ENCODE data around the gene RNF19B.
"Not testable (repeated sequence)": the region's sequence is repeated elsewhere in the genome, so short reads cannot be mapped to it uniquely, and the experiment has no call there.

RNF19B gene

GRCh38 chr1:32964461-32965250 lies at the start of gene RNF19B:
Gene RNF19B (minus strand): TSS chr1:32964809. CDS start chr1:32964685, 124 bp downstream.
- in situ Hi-C loops (cut with MboI; ENCODE audit: low sequenced_read_pairs), result no loop called here

- in situ Hi-C loops (cut with MboI; ENCODE audit: low sequenced_read_pairs), result no loop called here
Measured at GRCh38 chr1:33013791-33014190, 49.2 kb upstream of the RNF19B start.

- in situ Hi-C loops (cut with MboI; ENCODE audit: low sequenced_read_pairs), result no loop called here
Measured at GRCh38 chr1:33012165-33012564, 47.6 kb upstream of the RNF19B start.

- in situ Hi-C loops (cut with MboI; ENCODE audit: low sequenced_read_pairs), result no loop called here
Measured at GRCh38 chr1:33010932-33011731, 46.5 kb upstream of the RNF19B start.

- in situ Hi-C loops (cut with MboI; ENCODE audit: low sequenced_read_pairs), result no loop called here
Measured at GRCh38 chr1:33009561-33009960, 45.0 kb upstream of the RNF19B start.

GRCh38 chr1:33008051-33008914 lies 43.7 kb upstream of the RNF19B start:
- in situ Hi-C loops (cut with MboI; ENCODE audit: low sequenced_read_pairs), result no loop called here

GRCh38 chr1:33007190-33008050 lies 42.8 kb upstream of the RNF19B start:
- in situ Hi-C loops (cut with MboI; ENCODE audit: low sequenced_read_pairs), result no loop called here

GRCh38 chr1:33005838-33006421 lies 41.3 kb upstream of the RNF19B start:
- in situ Hi-C loops (cut with MboI; ENCODE audit: low sequenced_read_pairs), result no loop called here

GRCh38 chr1:33005117-33005837 lies 40.7 kb upstream of the RNF19B start:
- in situ Hi-C loops (cut with MboI; ENCODE audit: low sequenced_read_pairs), result no loop called here

- in situ Hi-C loops (cut with MboI; ENCODE audit: low sequenced_read_pairs), result no loop called here
Measured at GRCh38 chr1:33004613-33005012, 40.0 kb upstream of the RNF19B start.

- in situ Hi-C loops (cut with MboI; ENCODE audit: low sequenced_read_pairs), result no loop called here
Measured at GRCh38 chr1:33003657-33004056, 39.0 kb upstream of the RNF19B start.

GRCh38 chr1:33002006-33002405 lies 37.4 kb upstream of the RNF19B start:
- in situ Hi-C loops (cut with MboI; ENCODE audit: low sequenced_read_pairs), result no loop called here

- in situ Hi-C loops (cut with MboI; ENCODE audit: low sequenced_read_pairs), result no loop called here
Measured at GRCh38 chr1:33001282-33001681, 36.7 kb upstream of the RNF19B start.

- in situ Hi-C loops (cut with MboI; ENCODE audit: low sequenced_read_pairs), result no loop called here
Measured at GRCh38 chr1:33000427-33001026, 35.9 kb upstream of the RNF19B start.

GRCh38 chr1:32998997-32999396 lies 34.4 kb upstream of the RNF19B start:
- in situ Hi-C loops (cut with MboI; ENCODE audit: low sequenced_read_pairs), result no loop called here

GRCh38 chr1:32998064-32998463 lies 33.5 kb upstream of the RNF19B start:
- in situ Hi-C loops (cut with MboI; ENCODE audit: low sequenced_read_pairs), result no loop called here

- in situ Hi-C loops (cut with MboI; ENCODE audit: low sequenced_read_pairs), result no loop called here
Measured at GRCh38 chr1:32997381-32997891, 32.8 kb upstream of the RNF19B start.

- in situ Hi-C loops (cut with MboI; ENCODE audit: low sequenced_read_pairs), result not testable (repeated sequence)
Measured at GRCh38 chr1:32993324-32993636, 28.7 kb upstream of the RNF19B start.

Measured in HL-60/S4 treated with phorbol 12-myristate 13-acetate at 8.2 ng/mL for 4 days and 3 days (cell line).